Activated CD4-positive, CD25-positive, alpha-beta regulatory T cell treated with anti-CD3 and anti-CD28 coated beads, Interleukin-2, amount 50 U/mL, for 24 hours (primary cell): ENCODE data around the gene PAQR6.
A peak's percentile ranks its signal among the peaks of the same experiment; 100 is the strongest.

ENCODE experiments used
- ATAC-seq, 2 donors: fragments of 150-1000 bp; cut with Tn5 transposase; one replicate each; pipeline ENCODE4 v1.10.0; 2021; ENCODE audit warnings: mild to moderate bottlenecking in 1 of 2, moderate library complexity in 1 of 2

PAQR6 gene

GRCh38 chr1:156193488-156194299, 54.2 kb downstream of the PAQR6 start, which contains the start of gene SLC25A44:
TSS of gene SLC25A44 (plus strand) at chr1:156194104. CDS start at chr1:156199848, 5,744 bp downstream.
- peak; percentile 97 to 98 for ATAC-seq
